HG03103 (cell line): ENCODE data around the gene TRAF2.
A peak's percentile ranks its signal among the peaks of the same experiment; 100 is the strongest.

Source experiments
- ATAC-seq: cut with Tn5 transposase; IDR thresholded peaks from one replicate; pipeline ENCODE4 v1.9.1; 2021; ENCODE audit warnings: low read depth; ENCODE audit not compliant: unreplicated experiment

TRAF2 gene

GRCh38 chr9:136946228-136947027 is 60.1 kb downstream of the TRAF2 start:
- no peak for ATAC-seq

- no peak for ATAC-seq
These were observed 60.9 kb downstream of the TRAF2 start for GRCh38 chr9:136947028-136947891.

GRCh38 chr9:136947955-136948510 is 61.7 kb downstream of the TRAF2 start:
- no peak for ATAC-seq

GRCh38 chr9:136949239-136949816 is 63.0 kb downstream of the TRAF2 start:
- no peak for ATAC-seq

GRCh38 chr9:136949817-136950655 is 63.7 kb downstream of the TRAF2 start:
- ATAC-seq = peak; percentile 83

GRCh38 chr9:136950656-136951276 is 64.5 kb downstream of the TRAF2 start:
- no peak for ATAC-seq

- ATAC-seq = no peak
These were observed 65.4 kb downstream of the TRAF2 start, which contains the start of gene LCN12 for GRCh38 chr9:136951541-136952320. TSS of gene LCN12 (plus strand) at chr9:136952273. CDS start at chr9:136952328, 55 bp downstream.

- no peak for ATAC-seq
These were observed 66.1 kb downstream of the TRAF2 start for GRCh38 chr9:136952321-136952850.

- no peak for ATAC-seq
These were observed 66.8 kb downstream of the TRAF2 start for GRCh38 chr9:136952876-136953770.

- ATAC-seq = no peak
These were observed 67.5 kb downstream of the TRAF2 start for GRCh38 chr9:136953771-136954269.

GRCh38 chr9:136954270-136955083 is 68.2 kb downstream of the TRAF2 start:
- ATAC-seq = no peak

- ATAC-seq = no peak
These were observed 69.1 kb downstream of the TRAF2 start for GRCh38 chr9:136955202-136955942.

- no peak for ATAC-seq
These were observed 69.6 kb downstream of the TRAF2 start for GRCh38 chr9:136955943-136956335.

GRCh38 chr9:136956604-136957003 is 70.3 kb downstream of the TRAF2 start:
- ATAC-seq = no peak

GRCh38 chr9:136957461-136957860 is 71.1 kb downstream of the TRAF2 start:
- ATAC-seq = no peak

GRCh38 chr9:136957901-136958300 is 71.6 kb downstream of the TRAF2 start:
- ATAC-seq = no peak
